BE2C (cell line): ENCODE measurements around the gene RASL12.
A peak's percentile ranks its signal among the peaks of the same experiment; 100 is the strongest.

Source experiments
- DNase-seq: peaks from one replicate; pipeline ENCODE4 v3.0.0-alpha.2; 2020
- H3K27me3 ChIP-seq: fragments of 250-450 bp; sonication (Bioruptor Pico); 2 replicates; pipeline ENCODE4 v1.5.1; 2020; ENCODE audit warnings: mild to moderate bottlenecking
- H3K36me3 ChIP-seq: fragments of 250-450 bp; sonication (Bioruptor Pico); 2 replicates; pipeline ENCODE4 v1.5.1; 2020; ENCODE audit warnings: mild to moderate bottlenecking
- H3K4me1 ChIP-seq: fragments of 250-450 bp; sonication (Bioruptor Pico); 2 replicates; pipeline ENCODE4 v1.5.1; 2020
- H3K4me3 ChIP-seq: 2 replicates; pipeline ENCODE4 v1.5.1; 2011; ENCODE audit warnings: low read depth, low read length
- H3K9me3 ChIP-seq: fragments of 250-450 bp; sonication (Bioruptor Pico); 2 replicates; pipeline ENCODE4 v1.5.1; 2020
- CTCF ChIP-seq: IDR thresholded peaks from 2 replicates; pipeline ENCODE4 v1.5.1; 2012; ENCODE audit warnings: mild to moderate bottlenecking, low read depth, low read length

RASL12 gene

GRCh38 chr15:65087873-65088642 lies 20.3 kb upstream of the RASL12 start:
- Histone ChIP-seq H3K27me3 (no peaks in the 10 kb centered on the region), H3K36me3 (no peaks in the 10 kb centered on the region), H3K4me3 (no peak overlapping the region), H3K4me1 (no peaks in the 10 kb centered on the region), H3K9me3 (no peaks in the 10 kb centered on the region)
- no peak for DNase-seq
- no peak for TF ChIP-seq CTCF

- H3K4me3 ChIP-seq = no peak overlapping the region
- H3K4me1 ChIP-seq = peaks cover 2% of the 10 kb centered on the region
- no peaks in the 10 kb centered on the region for H3K36me3 ChIP-seq
- H3K9me3 ChIP-seq = no peaks in the 10 kb centered on the region
- DNase-seq = no peak
- no peak for TF ChIP-seq CTCF
- H3K27me3 ChIP-seq = no peaks in the 10 kb centered on the region
Observed at GRCh38 chr15:65087411-65087810, 19.6 kb upstream of the RASL12 start.

- no peaks in the 10 kb centered on the region for H3K27me3 ChIP-seq
- H3K4me1 ChIP-seq = peaks cover 4% of the 10 kb centered on the region
- DNase-seq = peak; percentile 55
- no peaks in the 10 kb centered on the region for H3K9me3 ChIP-seq
- no peak overlapping the region for H3K4me3 ChIP-seq
- H3K36me3 ChIP-seq = no peaks in the 10 kb centered on the region
- peak; percentile 33; the same call in 1 of the 2 replicates for TF ChIP-seq CTCF
Observed at GRCh38 chr15:65086680-65087111, 18.9 kb upstream of the RASL12 start.

- Histone ChIP-seq H3K36me3 (no peaks in the 10 kb centered on the region), H3K4me3 (no peak overlapping the region), H3K4me1 (peaks cover 4% of the 10 kb centered on the region), H3K9me3 (no peaks in the 10 kb centered on the region), H3K27me3 (no peaks in the 10 kb centered on the region)
- TF ChIP-seq CTCF = peak; percentile 75
- peak; percentile 67 for DNase-seq
Observed at GRCh38 chr15:65085990-65086679, 18.3 kb upstream of the RASL12 start.

GRCh38 chr15:65085207-65085753 lies 17.5 kb upstream of the RASL12 start:
- H3K4me1 ChIP-seq = peaks cover 4% of the 10 kb centered on the region
- H3K36me3 ChIP-seq = no peaks in the 10 kb centered on the region
- DNase-seq = no peak
- H3K27me3 ChIP-seq = no peaks in the 10 kb centered on the region
- H3K9me3 ChIP-seq = no peaks in the 10 kb centered on the region
- no peak for TF ChIP-seq CTCF
- H3K4me3 ChIP-seq = no peak overlapping the region
